Measurements from ENCODE around the gene TSGA10IP. TPM values are rescaled to one million over a fixed set of nuclear protein-coding genes. Genes with fewer than 3 reads are reported as not detected.

Gene TSGA10IP
- total RNA-seq, 1 donor from 2014 or later = 0.68 TPM

DNA sequence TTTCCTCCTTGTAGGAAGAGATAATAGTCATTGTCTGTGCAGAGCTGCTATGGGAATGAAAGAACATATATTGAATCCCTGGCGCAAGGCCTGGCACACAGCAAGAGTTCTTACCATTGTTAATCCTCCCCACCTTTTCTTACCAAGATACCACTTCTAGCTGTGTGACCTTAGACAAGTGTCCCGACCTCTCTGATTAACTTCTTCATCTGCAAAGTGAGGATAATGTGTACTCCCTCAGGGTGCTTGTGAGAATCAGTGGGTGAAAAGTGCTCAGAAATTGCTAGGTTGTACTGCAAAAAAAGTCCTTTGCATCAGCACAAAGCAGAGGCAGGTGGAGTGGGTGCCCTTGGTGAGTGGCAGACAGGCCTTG, 62.8 kb downstream of the TSGA10IP start:
- TF ChIP-seq, protein P1, sequence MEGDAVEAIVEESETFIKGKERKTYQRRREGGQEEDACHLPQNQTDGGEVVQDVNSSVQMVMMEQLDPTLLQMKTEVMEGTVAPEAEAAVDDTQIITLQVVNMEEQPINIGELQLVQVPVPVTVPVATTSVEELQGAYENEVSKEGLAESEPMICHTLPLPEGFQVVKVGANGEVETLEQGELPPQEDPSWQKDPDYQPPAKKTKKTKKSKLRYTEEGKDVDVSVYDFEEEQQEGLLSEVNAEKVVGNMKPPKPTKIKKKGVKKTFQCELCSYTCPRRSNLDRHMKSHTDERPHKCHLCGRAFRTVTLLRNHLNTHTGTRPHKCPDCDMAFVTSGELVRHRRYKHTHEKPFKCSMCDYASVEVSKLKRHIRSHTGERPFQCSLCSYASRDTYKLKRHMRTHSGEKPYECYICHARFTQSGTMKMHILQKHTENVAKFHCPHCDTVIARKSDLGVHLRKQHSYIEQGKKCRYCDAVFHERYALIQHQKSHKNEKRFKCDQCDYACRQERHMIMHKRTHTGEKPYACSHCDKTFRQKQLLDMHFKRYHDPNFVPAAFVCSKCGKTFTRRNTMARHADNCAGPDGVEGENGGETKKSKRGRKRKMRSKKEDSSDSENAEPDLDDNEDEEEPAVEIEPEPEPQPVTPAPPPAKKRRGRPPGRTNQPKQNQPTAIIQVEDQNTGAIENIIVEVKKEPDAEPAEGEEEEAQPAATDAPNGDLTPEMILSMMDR (conservative IDR thresholded peaks at IDR 0.05) = no peak
- no peak overlapping the region for H3K27ac Mint-ChIP-seq
- H3K27me3 Mint-ChIP-seq = peaks cover 13% of the 10 kb centered on the region
- no peak overlapping the region for H3K4me3 Mint-ChIP-seq
- peaks cover 4% of the 10 kb centered on the region for H3K36me3 Mint-ChIP-seq
- peaks cover 2% of the 10 kb centered on the region for H3K4me1 Mint-ChIP-seq (ENCODE audit: unreplicated experiment)
- DNase-seq (ENCODE audit: extremely low spot score, unreplicated experiment) = no peak
- H3K9me3 Mint-ChIP-seq = no peaks in the 10 kb centered on the region

DNA sequence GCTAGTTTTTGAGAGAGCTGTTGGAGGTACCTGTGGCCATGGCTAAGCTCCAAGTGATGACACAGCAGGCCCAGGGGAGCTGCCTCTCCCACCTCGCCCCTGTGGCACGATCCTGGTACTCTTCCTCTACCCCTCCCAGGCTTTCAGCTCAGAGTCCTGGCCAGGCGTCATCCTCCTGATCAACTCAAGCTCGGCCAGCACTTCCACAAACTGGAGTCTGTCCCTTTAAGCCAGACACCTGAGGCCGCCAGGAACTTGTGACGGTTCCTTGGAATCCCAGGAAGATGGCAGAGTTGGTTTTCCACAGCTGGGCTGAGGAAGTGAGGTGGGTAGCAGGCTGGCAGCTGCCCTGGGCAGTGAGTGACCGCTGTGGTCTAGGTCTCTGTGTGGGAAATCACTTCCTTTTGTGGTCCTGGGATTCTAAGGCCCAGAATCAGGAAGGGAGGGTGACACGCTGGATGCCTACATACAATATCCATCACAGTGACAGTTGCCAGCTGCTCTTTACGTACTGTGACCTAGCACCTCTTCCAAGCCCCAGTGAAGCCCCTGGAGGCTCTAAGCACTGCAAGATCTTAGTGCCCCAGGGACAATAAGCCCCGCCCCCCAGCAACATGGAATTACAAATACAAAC, 63.3 kb downstream of the TSGA10IP start:
- Mint-ChIP-seq H3K4me1 (ENCODE audit: unreplicated experiment) (no peaks in the 10 kb centered on the region), H3K27me3 (peaks cover 13% of the 10 kb centered on the region), H3K27ac (no peak overlapping the region), H3K36me3 (peaks cover 4% of the 10 kb centered on the region), H3K4me3 (no peak overlapping the region), H3K9me3 (no peaks in the 10 kb centered on the region)
- DNase-seq (ENCODE audit: extremely low spot score, unreplicated experiment) = no peak
- TF ChIP-seq, protein P1 (conservative IDR thresholded peaks at IDR 0.05) = no peak

Other genes starting within 250 kb of the TSGA10IP start
- 61.7 and 77.6 TPM in 2 replicates for gene KAT5, start 233.2 kb upstream of the TSGA10IP start, total RNA-seq (ENCODE audit: low replicate concordance)
- 51.7 and 69.4 TPM in 2 replicates for gene RNASEH2C, start 224.7 kb upstream of the TSGA10IP start, total RNA-seq (ENCODE audit: low replicate concordance)
- gene AP5B1, start 164.5 kb upstream of the TSGA10IP start, total RNA-seq (ENCODE audit: low replicate concordance) = 16.6 and 38.9 TPM in 2 replicates
- gene OVOL1, start 158.4 kb upstream of the TSGA10IP start, total RNA-seq (ENCODE audit: low replicate concordance) = 7.7 and 39.8 TPM in 2 replicates
- gene SNX32, start 111.5 kb upstream of the TSGA10IP start, total RNA-seq (ENCODE audit: low replicate concordance) = 0.76 and 4.2 TPM in 2 replicates
- gene CFL1, start 87.3 kb upstream of the TSGA10IP start, total RNA-seq (ENCODE audit: low replicate concordance) = 947 and 981 TPM in 2 replicates
- gene MUS81, start 85.0 kb upstream of the TSGA10IP start, total RNA-seq (ENCODE audit: low replicate concordance) = 67.9 and 72.4 TPM in 2 replicates
- 5.5 and 24.5 TPM in 2 replicates for gene EFEMP2, start 72.7 kb upstream of the TSGA10IP start, total RNA-seq (ENCODE audit: low replicate concordance)
- not detected in 2 replicates for gene CTSW, start 65.6 kb upstream of the TSGA10IP start, total RNA-seq (ENCODE audit: low replicate concordance)
- 50.9 and 74.7 TPM in 2 replicates for gene FIBP, start 57.0 kb upstream of the TSGA10IP start, total RNA-seq (ENCODE audit: low replicate concordance)
- 8.2 and 14.3 TPM in 2 replicates for gene CCDC85B, start 54.8 kb upstream of the TSGA10IP start, total RNA-seq (ENCODE audit: low replicate concordance)
- 2.1 and 11.1 TPM in 2 replicates for gene FOSL1, start 45.1 kb upstream of the TSGA10IP start, total RNA-seq (ENCODE audit: low replicate concordance)
- gene C11orf68, start 26.4 kb upstream of the TSGA10IP start, total RNA-seq (ENCODE audit: low replicate concordance) = 27.9 and 31.2 TPM in 2 replicates
- 49.3 and 66.1 TPM in 2 replicates for gene DRAP1, start 26.1 kb upstream of the TSGA10IP start, total RNA-seq (ENCODE audit: low replicate concordance)
- gene SART1, start 16.3 kb downstream of the TSGA10IP start, total RNA-seq (ENCODE audit: low replicate concordance) = 38.9 and 46.0 TPM in 2 replicates
- 38.4 and 44.8 TPM in 2 replicates for gene EIF1AD, start 56.7 kb downstream of the TSGA10IP start, total RNA-seq (ENCODE audit: low replicate concordance)
- 164 and 266 TPM in 2 replicates for gene BANF1, start 57.0 kb downstream of the TSGA10IP start, total RNA-seq (ENCODE audit: low replicate concordance)
- 5.7 TPM in 1 of 2 replicates, not detected in the other for gene CST6, start 66.5 kb downstream of the TSGA10IP start, total RNA-seq (ENCODE audit: low replicate concordance)
- not detected in 2 replicates for gene CATSPER1, start 81.0 kb downstream of the TSGA10IP start, total RNA-seq (ENCODE audit: low replicate concordance)
- 3.7 TPM in 1 of 2 replicates, not detected in the other for gene GAL3ST3, start 103.7 kb downstream of the TSGA10IP start, total RNA-seq (ENCODE audit: low replicate concordance)
- 192 and 210 TPM in 2 replicates for gene SF3B2, start 106.9 kb downstream of the TSGA10IP start, total RNA-seq (ENCODE audit: low replicate concordance)
- gene PACS1, start 124.8 kb downstream of the TSGA10IP start, total RNA-seq (ENCODE audit: low replicate concordance) = 44.1 and 49.9 TPM in 2 replicates

Data from type B pancreatic cell (in vitro differentiated cells).